Measurements from ENCODE around the gene ANKRD36C. TPM values are rescaled to one million over a fixed set of nuclear protein-coding genes. Genes with fewer than 3 reads are reported as not detected.
A peak's percentile ranks its signal among the peaks of the same experiment; 100 is the strongest.
"Not testable (repeated sequence)": the region's sequence is repeated elsewhere in the genome, so short reads cannot be mapped to it uniquely, and the experiment has no call there.

ANKRD36C gene
- total RNA-seq, 4 donors from 2014 or later = 4.1 to 29.4 (median 16.7) TPM

GRCh38 chr2:96024336-96025193, 32.9 kb upstream of the ANKRD36C start:
- TF ChIP-seq CTCF (IDR thresholded peaks at IDR 0.05) (no peak), POLR2A (IDR thresholded peaks at IDR 0.05) (no peak)
- Histone ChIP-seq H3K27ac (no peak overlapping the region), H3K36me3 (peaks cover 0 to 4% (median 0%) of the 10 kb centered on the region in 3 donors), H3K4me1 (peaks cover 0 to 5% (median 0%) of the 10 kb centered on the region in 3 donors), H3K27me3 (no peaks in the 10 kb centered on the region), H3K4me3 (no peak overlapping the region), H3K9me3 (no peaks in the 10 kb centered on the region)
- WGBS, 2 donors = 60 to 70% methylated on average over 1 to 2 of the region's 27 CpGs
- intact Hi-C loops (cut with DNase I) = no loop called here
- DNase-seq = no peak

GRCh38 chr2:96023701-96024100, 32.1 kb upstream of the ANKRD36C start:
- H3K27ac ChIP-seq; H3K4me1 ChIP-seq; H3K4me3 ChIP-seq; DNase-seq; intact Hi-C loops (cut with DNase I); H3K36me3 ChIP-seq; H3K9me3 ChIP-seq; H3K27me3 ChIP-seq: not testable (repeated sequence)
- 100% methylated on average over 2 of the region's 7 CpGs; no CpG with 5 or more reads in 1 of the 2 donors for WGBS, 2 donors

GRCh38 chr2:96022701-96023447, 31.2 kb upstream of the ANKRD36C start:
- H3K4me3 ChIP-seq; DNase-seq; H3K9me3 ChIP-seq; H3K27ac ChIP-seq; H3K36me3 ChIP-seq; intact Hi-C loops (cut with DNase I); H3K27me3 ChIP-seq; H3K4me1 ChIP-seq: not testable (repeated sequence)
- WGBS, 2 donors = 38 to 80% methylated on average over 2 to 4 of the region's 19 CpGs
- TF ChIP-seq CTCF (IDR thresholded peaks at IDR 0.05) = peak; percentile 68 to 92 (median 88)

- H3K4me3 ChIP-seq; H3K27ac ChIP-seq; H3K9me3 ChIP-seq; H3K4me1 ChIP-seq; H3K27me3 ChIP-seq; DNase-seq; intact Hi-C loops (cut with DNase I); H3K36me3 ChIP-seq: not testable (repeated sequence)
- no CpG with 5 or more reads among the region's 7 CpGs for WGBS, 2 donors
Observed at GRCh38 chr2:96022126-96022525, 30.5 kb upstream of the ANKRD36C start.

- H3K27ac ChIP-seq; H3K4me3 ChIP-seq; intact Hi-C loops (cut with DNase I); DNase-seq; H3K27me3 ChIP-seq; H3K36me3 ChIP-seq; H3K9me3 ChIP-seq; H3K4me1 ChIP-seq: not testable (repeated sequence)
- WGBS, 2 donors = 82% methylated on average over 3 of the region's 4 CpGs; no CpG with 5 or more reads in 1 of the 2 donors
Observed at GRCh38 chr2:96021142-96021541, 29.5 kb upstream of the ANKRD36C start.

- H3K27me3 ChIP-seq; H3K9me3 ChIP-seq; H3K27ac ChIP-seq; intact Hi-C loops (cut with DNase I); H3K4me3 ChIP-seq; H3K4me1 ChIP-seq; H3K36me3 ChIP-seq; DNase-seq: not testable (repeated sequence)
- 63 to 84% methylated on average over 3 of the region's 9 CpGs for WGBS, 2 donors
Observed at GRCh38 chr2:96019909-96020590, 28.4 kb upstream of the ANKRD36C start.

GRCh38 chr2:96016321-96016720, 24.7 kb upstream of the ANKRD36C start:
- H3K4me1 ChIP-seq; H3K9me3 ChIP-seq; intact Hi-C loops (cut with DNase I); H3K27ac ChIP-seq; H3K4me3 ChIP-seq; DNase-seq; H3K27me3 ChIP-seq; H3K36me3 ChIP-seq: not testable (repeated sequence)
- 81 to 88% methylated on average over 4 of the region's 4 CpGs for WGBS, 2 donors

GRCh38 chr2:96012792-96013264, 21.2 kb upstream of the ANKRD36C start:
- peaks cover 0 to 20% (median 6%) of the 10 kb centered on the region in 3 donors for H3K4me1 ChIP-seq
- H3K9me3 ChIP-seq; H3K27me3 ChIP-seq; H3K36me3 ChIP-seq; intact Hi-C loops (cut with DNase I); H3K4me3 ChIP-seq; DNase-seq; H3K27ac ChIP-seq: not testable (repeated sequence)
- WGBS, 2 donors = 69 to 83% methylated on average over 1 of the region's 1 CpG

- H3K36me3 ChIP-seq; H3K4me3 ChIP-seq; H3K9me3 ChIP-seq; H3K27me3 ChIP-seq; DNase-seq; intact Hi-C loops (cut with DNase I): not testable (repeated sequence)
- Histone ChIP-seq H3K4me1 (peaks cover 0 to 20% (median 6%) of the 10 kb centered on the region in 3 donors), H3K27ac (peak overlapping the region in 2 of 4 donors; percentile 16 to 29)
- whole genome bisulfite sequencing, 2 donors = 65 to 83% methylated on average over 5 to 8 of the region's 8 CpGs
Observed at GRCh38 chr2:96012086-96012791, 20.6 kb upstream of the ANKRD36C start.

All from esophagus squamous epithelium (tissue), 5 donors.